Right lobe of liver (tissue), 6 donors: ENCODE measurements around the gene CPLX3. TPM values are rescaled to one million over a fixed set of nuclear protein-coding genes. Genes with fewer than 3 reads are reported as not detected.
A peak's percentile ranks its signal among the peaks of the same experiment; 100 is the strongest.

Source experiments
- ATAC-seq, 4 donors: fragments of 200-7000 bp; cut with Tn5 transposase; one replicate each; pipeline ENCODE4 v1.9.1; 2020; ENCODE audit warnings: mild to moderate bottlenecking in 4 of 4, moderate library complexity in 4 of 4
- DNase-seq, 3 donors: peaks; one replicate each; pipeline ENCODE4 v3.0.0-alpha.2; 2020
- H3K27ac ChIP-seq, 3 donors: fragments of 200-600 bp; one replicate each; pipeline ENCODE4 v1.8.0; 2022
- H3K27me3 ChIP-seq, 2 donors: fragments of 200-600 bp; one replicate each; pipeline ENCODE4 v1.8.0; 2022
- H3K36me3 ChIP-seq, 4 donors: fragments of 200-600 bp; sonication (generic) in 1 of 4; one replicate each; pipeline versions ENCODE4 v1.5.1 to v1.8.0; 2017 to 2022; ENCODE audit warnings: control low read depth in 1 of 4
- H3K4me1 ChIP-seq, 4 donors: fragments of 200-600 bp; sonication (generic) in 1 of 4; one replicate each; pipeline versions ENCODE4 v1.5.1 to v1.8.0; 2017 to 2022; ENCODE audit warnings: control low read depth in 1 of 4
- H3K4me3 ChIP-seq, 3 donors: fragments of 200-600 bp; one replicate each; pipeline ENCODE4 v1.8.0; 2022
- H3K9me3 ChIP-seq, 4 donors: fragments of 200-600 bp; sonication (generic) in 1 of 4; one replicate each; pipeline versions ENCODE4 v1.5.1 to v1.8.0; 2017 to 2022; ENCODE audit warnings: control low read depth in 1 of 4
- CTCF ChIP-seq, 4 donors: fragments of 200-600 bp in 3 of 4; fragments of 450-650 bp in 1 of 4; IDR thresholded peaks; one replicate each; pipeline versions ENCODE4 v1.5.1 to v1.8.0; 2016 to 2022; ENCODE audit warnings: antibody characterized with exemption in 4 of 4, mild to moderate bottlenecking in 2 of 4
- POLR2A ChIP-seq: fragments of 450-650 bp; IDR thresholded peaks from one replicate; pipeline ENCODE4 v1.6.1; 2017; ENCODE audit warnings: antibody characterized with exemption, mild to moderate bottlenecking
- WGBS: methylation state at CpG from one replicate; pipeline ENCODE4 v1.1.6; 2018; ENCODE audit warnings: low coverage, low lambda C conversion rate; ENCODE audit not compliant: insufficient coverage; ENCODE audit errors: missing lambda C conversion rate; 5-methylcytosine and 5-hydroxymethylcytosine counted together
- intact Hi-C, 2 donors: fragments of 100-400 bp; cut with DNase I; formaldehyde crosslinking; loops; one replicate each; pipeline versions ENCODE4 v1.11.2 to v1.14.1; 2022
- total RNA-seq, 6 experiments: library from RNA; depleted of rRNA in 2 of 6; stranded (reverse); fragments of >200 nt in 2 of 6; fragmentation: NEBNext Ultra II Directional in 3 of 6; extraction: Animal tissue kit (Norgen Biotek cat#: 25700) in 3 of 6; gene quantifications; one replicate each; pipeline versions ENCODE4 v1.1.0 to v1.2.4, GENCODE V29; 2016 to 2023
- donor health status: DM: no; HTN: yes; CAD: no.
- donor health status: DM: no; HTN: no; CAD: no.
- donor health status: DM: no; HTN: no; CAD: no.
- donor health status: DM: no; HTN: yes; CAD: no.
- donor health status: DM: no; HTN: yes; CAD: no.

CPLX3 gene
- total RNA-seq, 6 experiments from 2014 or later = not detected

- ATAC-seq (no peak), DNase-seq (no peak)
- WGBS = 55% methylated on average over 2 of the region's 5 CpGs
- TF ChIP-seq CTCF (IDR thresholded peaks at IDR 0.05) (no peak), POLR2A (no peak)
- intact Hi-C loops = no loop called here
- Histone ChIP-seq H3K4me1 (peaks cover 0 to 9% (median 0%) of the 10 kb centered on the region in 4 donors), H3K27me3 (no peaks in the 10 kb centered on the region), H3K9me3 (no peaks in the 10 kb centered on the region), H3K27ac (no peak overlapping the region), H3K36me3 (peaks cover 2 to 10% (median 4%) of the 10 kb centered on the region in 4 donors), H3K4me3 (no peak overlapping the region)
These were observed 19.1 kb upstream of the CPLX3 start for GRCh38 chr15:74807282-74807681.

- Histone ChIP-seq H3K4me3 (no peak overlapping the region), H3K9me3 (no peaks in the 10 kb centered on the region), H3K36me3 (no peaks in the 10 kb centered on the region), H3K4me1 (peaks cover 0 to 9% (median 0%) of the 10 kb centered on the region in 4 donors), H3K27ac (no peak overlapping the region), H3K27me3 (no peaks in the 10 kb centered on the region)
- WGBS = 32% methylated on average over 15 of the region's 18 CpGs
- peak; percentile 86 to 93 (median 93) for DNase-seq
- TF ChIP-seq CTCF (IDR thresholded peaks at IDR 0.05) = no peak
- no peak for TF ChIP-seq POLR2A
- ATAC-seq = peak; percentile 96 to 98 (median 96)
- intact Hi-C loops = no loop called here
These were observed 18.2 kb upstream of the CPLX3 start for GRCh38 chr15:74808078-74808839.

GRCh38 chr15:74808840-74809229 is 17.6 kb upstream of the CPLX3 start:
- 89% methylated on average over 3 of the region's 4 CpGs for WGBS
- Histone ChIP-seq H3K27me3 (no peaks in the 10 kb centered on the region), H3K36me3 (no peaks in the 10 kb centered on the region), H3K4me3 (no peak overlapping the region), H3K4me1 (peaks cover 0 to 9% (median 0%) of the 10 kb centered on the region in 4 donors), H3K9me3 (no peaks in the 10 kb centered on the region), H3K27ac (no peak overlapping the region)
- DNase-seq (peak in 1 of 3 donors; percentile 12), ATAC-seq (no peak)
- TF ChIP-seq POLR2A = no peak
- TF ChIP-seq CTCF (IDR thresholded peaks at IDR 0.05) = no peak
- intact Hi-C loops = no loop called here

- H3K36me3 ChIP-seq = no peaks in the 10 kb centered on the region
- H3K9me3 ChIP-seq = no peaks in the 10 kb centered on the region
- H3K27ac ChIP-seq = no peak overlapping the region
- no peak for TF ChIP-seq POLR2A
- no peak for TF ChIP-seq CTCF (IDR thresholded peaks at IDR 0.05)
- intact Hi-C loops = no loop called here
- DNase-seq = peak in 1 of 3 donors; percentile 9
- WGBS = 73% methylated on average over 2 of the region's 5 CpGs
- no peaks in the 10 kb centered on the region for H3K27me3 ChIP-seq
- H3K4me3 ChIP-seq = no peak overlapping the region
- ATAC-seq = no peak
- peaks cover 0 to 9% (median 0%) of the 10 kb centered on the region in 4 donors for H3K4me1 ChIP-seq
These were observed 17.2 kb upstream of the CPLX3 start for GRCh38 chr15:74809242-74809641.
